Muscle layer of duodenum (tissue), 2 donors: ENCODE results near the gene PACRG.
A peak's percentile ranks its signal among the peaks of the same experiment; 100 is the strongest.

Experiments used
- H3K27ac ChIP-seq: one replicate; pipeline ENCODE4 v1.7.0; 2013; ENCODE audit warnings: mild to moderate bottlenecking, low read length
- H3K27me3 ChIP-seq: one replicate; pipeline ENCODE4 v1.7.0; 2013; ENCODE audit warnings: low read depth, mild to moderate bottlenecking, control low read depth, low read length
- H3K36me3 ChIP-seq, 2 donors: one replicate each; pipeline ENCODE4 v1.7.0; 2013; ENCODE audit warnings: low read length in 2 of 2, control low read depth in 1 of 2, mild to moderate bottlenecking in 1 of 2; ENCODE audit not compliant: insufficient read depth in 2 of 2, control insufficient read depth in 1 of 2
- H3K4me1 ChIP-seq, 2 donors: one replicate each; pipeline ENCODE4 v1.7.0; 2013; ENCODE audit warnings: low read length in 2 of 2, mild to moderate bottlenecking in 2 of 2, control low read depth in 1 of 2, moderate library complexity in 1 of 2; ENCODE audit not compliant: insufficient read depth in 2 of 2, control insufficient read depth in 1 of 2
- H3K4me3 ChIP-seq, 2 donors: one replicate each; pipeline ENCODE4 v1.7.0; 2013; ENCODE audit warnings: low read length in 2 of 2, low read depth in 1 of 2, mild to moderate bottlenecking in 1 of 2
- H3K9me3 ChIP-seq, 2 donors: one replicate each; pipeline ENCODE4 v1.7.0; 2013; ENCODE audit warnings: low read length in 2 of 2, control low read depth in 1 of 2, mild to moderate bottlenecking in 1 of 2; ENCODE audit not compliant: control insufficient read depth in 1 of 2
- donor health status: healthy.

Gene PACRG

DNA sequence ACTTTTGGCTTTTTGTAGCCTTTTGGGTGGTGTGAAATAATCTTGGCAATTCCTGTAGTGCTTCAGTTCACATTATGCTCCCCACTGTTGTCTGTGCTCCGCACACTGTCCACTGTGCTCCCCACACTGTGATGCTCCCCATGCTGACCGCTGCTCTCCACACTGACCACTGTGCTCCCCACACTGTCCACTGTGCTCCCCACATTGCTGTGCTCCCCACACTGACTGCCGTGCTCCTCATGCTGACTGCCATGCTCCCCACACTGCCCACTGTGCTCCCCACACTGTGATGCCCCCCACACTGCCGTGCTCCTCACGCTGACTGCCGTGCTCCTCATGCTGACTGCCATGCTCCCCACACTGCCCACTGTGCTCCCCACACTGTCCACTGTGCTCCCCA lies 118.9 kb downstream of the PACRG start:
- no peaks in the 10 kb centered on the region for H3K36me3 ChIP-seq
- H3K9me3 ChIP-seq: no peaks in the 10 kb centered on the region
- H3K4me1 ChIP-seq: no peaks in the 10 kb centered on the region
- no peak overlapping the region for H3K27ac ChIP-seq
- no peak overlapping the region for H3K4me3 ChIP-seq
- H3K27me3 ChIP-seq: no peaks in the 10 kb centered on the region

- Histone ChIP-seq H3K4me3 (no peak overlapping the region), H3K4me1 (no peaks in the 10 kb centered on the region), H3K9me3 (no peaks in the 10 kb centered on the region), H3K36me3 (no peaks in the 10 kb centered on the region), H3K27ac (no peak overlapping the region), H3K27me3 (no peaks in the 10 kb centered on the region)
These were observed 121.5 kb downstream of the PACRG start for GRCh38 chr6:162849269-162849668.

GRCh38 chr6:162852192-162852591 lies 124.4 kb downstream of the PACRG start:
- H3K4me1 ChIP-seq: no peaks in the 10 kb centered on the region
- no peaks in the 10 kb centered on the region for H3K36me3 ChIP-seq
- H3K9me3 ChIP-seq: no peaks in the 10 kb centered on the region
- H3K27ac ChIP-seq: no peak overlapping the region
- H3K27me3 ChIP-seq: no peaks in the 10 kb centered on the region
- H3K4me3 ChIP-seq: no peak overlapping the region

DNA sequence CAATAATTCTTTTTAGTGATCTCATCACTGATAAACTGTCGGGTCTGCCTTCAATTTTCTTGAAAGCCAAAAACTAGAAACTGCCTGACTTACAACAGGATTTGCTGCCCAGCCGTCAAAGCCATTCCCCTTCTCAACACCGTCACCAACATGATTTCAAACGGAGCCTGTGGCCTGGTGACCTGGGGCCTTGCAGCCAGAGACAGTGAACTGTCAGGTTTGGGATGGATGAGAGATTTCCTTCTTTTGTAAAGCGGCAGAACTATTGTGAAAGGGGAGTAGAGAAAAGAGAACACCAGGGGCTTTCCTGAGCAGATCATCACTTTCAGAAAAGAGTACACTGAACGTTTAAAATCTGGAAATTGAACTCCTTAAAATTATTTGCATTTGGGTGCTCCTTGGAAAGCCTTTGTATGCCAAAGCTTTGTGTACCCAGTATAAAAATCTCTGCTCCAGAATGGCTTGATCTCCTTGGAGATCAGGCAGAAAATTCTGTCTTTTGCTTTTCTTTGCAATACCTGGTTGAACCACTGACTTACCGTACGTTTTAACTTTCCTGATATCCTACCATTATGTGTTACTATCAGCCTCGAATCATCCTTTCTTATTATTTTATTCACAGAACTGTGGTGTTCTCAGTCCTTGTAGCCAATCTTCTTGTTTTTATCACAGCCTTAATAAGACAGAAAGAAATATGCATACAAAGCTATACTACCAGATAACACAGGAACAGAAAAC lies 125.2 kb downstream of the PACRG start:
- H3K27me3 ChIP-seq: no peaks in the 10 kb centered on the region
- no peak overlapping the region for H3K27ac ChIP-seq
- no peaks in the 10 kb centered on the region for H3K36me3 ChIP-seq
- no peaks in the 10 kb centered on the region for H3K9me3 ChIP-seq
- H3K4me3 ChIP-seq: no peak overlapping the region
- H3K4me1 ChIP-seq: no peaks in the 10 kb centered on the region

DNA sequence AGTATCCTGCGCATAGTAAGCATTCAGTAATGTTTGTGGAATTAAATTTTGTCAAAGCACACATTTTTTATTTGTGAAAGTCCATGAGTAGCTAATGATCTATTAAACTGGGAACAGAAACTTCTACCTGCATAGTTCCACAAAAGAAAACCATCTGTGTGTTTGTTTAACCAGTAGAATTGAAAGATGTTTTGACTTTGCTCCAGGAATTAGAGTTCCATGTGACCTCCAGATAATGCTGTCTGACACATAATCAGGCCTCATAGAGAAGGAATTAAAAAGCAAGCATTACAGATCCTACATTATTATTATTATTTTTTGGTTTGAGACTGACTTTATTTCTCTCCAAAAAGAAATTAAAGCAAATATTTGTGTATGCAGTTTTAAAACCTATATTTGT lies 126.5 kb downstream of the PACRG start:
- H3K27me3 ChIP-seq: no peaks in the 10 kb centered on the region
- H3K4me3 ChIP-seq: no peak overlapping the region
- H3K27ac ChIP-seq: no peak overlapping the region
- no peaks in the 10 kb centered on the region for H3K4me1 ChIP-seq
- no peaks in the 10 kb centered on the region for H3K9me3 ChIP-seq
- no peaks in the 10 kb centered on the region for H3K36me3 ChIP-seq

- Histone ChIP-seq H3K36me3 (no peaks in the 10 kb centered on the region), H3K27me3 (no peaks in the 10 kb centered on the region), H3K9me3 (no peaks in the 10 kb centered on the region), H3K27ac (no peak overlapping the region), H3K4me3 (no peak overlapping the region), H3K4me1 (no peaks in the 10 kb centered on the region)
These were observed 127.0 kb downstream of the PACRG start for GRCh38 chr6:162854734-162855191.

DNA sequence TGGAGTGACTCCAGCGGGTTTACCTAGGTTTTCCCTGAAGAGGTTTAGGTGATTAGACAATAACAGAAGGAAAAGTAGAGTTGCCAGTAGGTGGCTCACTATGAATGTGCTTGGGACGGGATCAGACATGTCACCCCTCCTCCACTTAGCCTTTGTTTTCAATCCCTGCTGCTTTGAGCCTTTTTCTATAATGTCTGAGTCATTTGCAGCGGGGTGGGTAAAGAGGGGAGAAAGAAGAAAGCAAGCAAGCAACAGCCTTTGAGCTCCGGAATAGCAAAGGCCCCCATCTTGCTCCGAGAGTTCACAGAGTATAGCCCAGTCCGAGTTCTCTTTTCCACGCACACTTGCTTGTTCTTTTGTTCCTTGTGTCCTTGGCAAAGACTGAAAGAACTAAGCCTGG lies 129.1 kb downstream of the PACRG start:
- Histone ChIP-seq H3K4me3 (peak overlapping the region; percentile 31 to 41), H3K36me3 (no peaks in the 10 kb centered on the region), H3K27me3 (no peaks in the 10 kb centered on the region), H3K9me3 (no peaks in the 10 kb centered on the region), H3K27ac (no peak overlapping the region), H3K4me1 (no peaks in the 10 kb centered on the region)

DNA sequence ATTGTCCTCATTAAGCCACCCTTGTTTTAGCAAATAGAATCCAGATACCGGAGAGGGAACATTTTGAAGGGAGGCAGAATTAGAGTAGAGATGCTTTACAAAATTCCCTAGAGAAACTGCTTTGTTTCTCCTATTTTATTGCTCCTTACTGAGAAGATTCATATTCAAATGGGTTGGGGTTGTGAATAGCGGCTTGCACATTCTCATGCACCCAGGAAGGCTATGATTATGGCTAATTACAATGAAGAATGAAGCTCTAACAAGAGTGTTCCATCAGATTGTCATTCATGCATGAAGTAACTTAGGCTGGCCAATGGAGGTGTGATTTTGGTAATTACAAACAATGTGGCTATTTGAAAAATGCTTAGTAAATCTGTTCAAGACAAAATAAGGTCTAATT lies 129.6 kb downstream of the PACRG start:
- Histone ChIP-seq H3K4me1 (no peaks in the 10 kb centered on the region), H3K4me3 (peak overlapping the region; percentile 31 to 41), H3K9me3 (no peaks in the 10 kb centered on the region), H3K36me3 (no peaks in the 10 kb centered on the region), H3K27ac (no peak overlapping the region), H3K27me3 (no peaks in the 10 kb centered on the region)

DNA sequence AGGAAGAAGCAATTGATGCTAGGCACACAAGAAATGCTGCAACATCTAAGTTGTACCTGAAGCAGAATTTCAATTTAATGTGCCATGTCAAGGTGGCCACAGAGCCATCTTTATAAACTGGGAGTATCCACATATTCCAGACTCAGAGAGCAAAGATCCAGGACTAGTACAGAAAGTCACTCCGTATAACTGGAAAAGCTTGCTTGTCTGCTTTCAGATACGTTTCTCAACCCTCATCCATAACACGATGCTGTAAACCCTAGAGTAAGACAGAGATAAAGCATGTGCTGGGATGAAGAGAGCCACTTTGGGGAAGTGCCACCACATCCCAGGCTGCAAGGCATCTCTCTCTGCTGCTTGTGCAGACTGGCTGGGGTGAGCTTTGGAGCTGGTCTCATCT lies 134.7 kb downstream of the PACRG start:
- Histone ChIP-seq H3K27me3 (no peaks in the 10 kb centered on the region), H3K27ac (no peak overlapping the region), H3K9me3 (no peaks in the 10 kb centered on the region), H3K4me3 (no peak overlapping the region), H3K36me3 (no peaks in the 10 kb centered on the region), H3K4me1 (no peaks in the 10 kb centered on the region)

DNA sequence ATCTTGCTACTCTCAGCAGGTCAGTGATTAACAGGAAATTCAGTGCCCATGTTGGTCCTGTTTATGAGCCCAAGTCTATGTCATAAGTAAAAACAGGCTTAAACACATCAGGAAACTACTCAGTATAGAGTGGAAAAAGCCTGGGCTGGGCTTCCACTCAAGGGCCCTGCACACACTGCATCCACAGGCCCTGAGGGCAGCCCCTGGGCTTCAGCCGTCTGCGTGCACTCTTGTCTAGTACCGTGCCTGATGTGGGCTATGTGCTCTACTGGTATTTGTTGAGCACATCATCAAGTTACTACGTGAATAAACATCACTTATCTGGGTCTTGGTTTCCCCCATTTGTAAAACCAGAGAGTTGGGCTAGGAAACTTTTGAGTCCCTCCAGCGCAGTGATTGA lies 135.2 kb downstream of the PACRG start:
- H3K36me3 ChIP-seq: no peaks in the 10 kb centered on the region
- H3K27ac ChIP-seq: no peak overlapping the region
- no peaks in the 10 kb centered on the region for H3K27me3 ChIP-seq
- no peaks in the 10 kb centered on the region for H3K9me3 ChIP-seq
- no peaks in the 10 kb centered on the region for H3K4me1 ChIP-seq
- no peak overlapping the region for H3K4me3 ChIP-seq

DNA sequence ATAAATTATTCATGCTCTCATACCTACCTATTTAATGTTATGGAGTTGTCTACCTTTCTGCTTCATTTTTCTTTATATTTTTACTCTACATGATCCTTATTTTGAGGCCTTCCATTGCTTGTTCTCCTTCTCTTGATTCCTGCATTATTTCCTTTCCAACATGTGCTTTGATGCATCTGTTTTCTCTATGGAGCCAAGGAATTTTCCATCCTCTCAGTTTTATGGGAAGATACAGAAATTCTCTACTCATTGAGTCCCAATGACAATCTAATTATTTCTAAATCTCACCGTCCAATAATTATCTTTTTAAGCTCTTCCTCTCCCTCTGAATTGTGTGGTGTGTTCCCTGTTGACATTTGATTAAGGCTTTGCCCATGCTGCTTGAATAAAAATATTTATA lies 136.0 kb downstream of the PACRG start:
- no peaks in the 10 kb centered on the region for H3K36me3 ChIP-seq
- H3K4me3 ChIP-seq: no peak overlapping the region
- no peaks in the 10 kb centered on the region for H3K4me1 ChIP-seq
- no peaks in the 10 kb centered on the region for H3K9me3 ChIP-seq
- no peak overlapping the region for H3K27ac ChIP-seq
- no peaks in the 10 kb centered on the region for H3K27me3 ChIP-seq

- no peaks in the 10 kb centered on the region for H3K4me1 ChIP-seq
- H3K27ac ChIP-seq: no peak overlapping the region
- no peaks in the 10 kb centered on the region for H3K9me3 ChIP-seq
- no peaks in the 10 kb centered on the region for H3K36me3 ChIP-seq
- no peak overlapping the region for H3K4me3 ChIP-seq
- H3K27me3 ChIP-seq: no peaks in the 10 kb centered on the region
These were observed 137.1 kb downstream of the PACRG start for GRCh38 chr6:162864911-162865310.
